Measurements from ENCODE around the gene FBXO45.
"Not testable (repeated sequence)": the region's sequence is repeated elsewhere in the genome, so short reads cannot be mapped to it uniquely, and the experiment has no call there.

FBXO45 gene

DNA sequence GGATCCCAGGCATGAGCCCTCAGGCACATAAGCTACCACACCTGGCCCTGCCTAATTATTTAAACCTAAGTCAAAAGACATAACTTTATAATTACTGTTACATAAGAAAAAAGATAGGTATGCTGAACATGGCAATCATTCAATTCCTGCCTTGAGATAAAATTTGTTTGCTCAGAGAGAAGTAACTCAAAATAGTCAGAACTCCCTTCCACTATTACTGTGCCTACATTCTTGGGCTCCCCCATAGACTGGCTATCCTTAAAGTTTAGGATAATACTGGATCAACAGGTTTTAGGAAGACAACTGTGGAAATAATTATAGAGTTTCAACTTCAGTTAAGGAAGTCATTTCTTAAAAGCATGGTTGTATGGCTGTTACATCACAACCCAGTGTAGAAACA, 10.0 kb upstream of the FBXO45 start:
- no peak for DNase-seq

DNA sequence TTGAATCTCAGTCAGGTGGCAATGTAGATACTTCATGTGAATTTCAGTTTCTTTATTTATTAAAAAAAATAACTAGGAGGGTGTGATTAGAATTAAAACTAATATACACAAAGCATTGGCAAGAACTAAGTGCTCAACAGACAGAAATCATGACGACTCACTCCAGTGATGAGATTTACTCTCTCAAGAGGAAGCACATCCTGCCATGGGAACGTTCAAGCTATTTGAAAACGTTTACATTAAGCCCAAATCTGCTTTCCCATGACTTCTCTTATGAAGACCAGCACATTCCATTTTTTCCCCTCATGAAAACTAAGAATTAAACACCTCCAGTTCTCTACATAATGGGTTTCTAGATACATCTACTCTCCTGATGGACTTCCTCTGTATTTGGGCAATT, 8.6 kb upstream of the FBXO45 start:
- DNase-seq = no peak

DNA sequence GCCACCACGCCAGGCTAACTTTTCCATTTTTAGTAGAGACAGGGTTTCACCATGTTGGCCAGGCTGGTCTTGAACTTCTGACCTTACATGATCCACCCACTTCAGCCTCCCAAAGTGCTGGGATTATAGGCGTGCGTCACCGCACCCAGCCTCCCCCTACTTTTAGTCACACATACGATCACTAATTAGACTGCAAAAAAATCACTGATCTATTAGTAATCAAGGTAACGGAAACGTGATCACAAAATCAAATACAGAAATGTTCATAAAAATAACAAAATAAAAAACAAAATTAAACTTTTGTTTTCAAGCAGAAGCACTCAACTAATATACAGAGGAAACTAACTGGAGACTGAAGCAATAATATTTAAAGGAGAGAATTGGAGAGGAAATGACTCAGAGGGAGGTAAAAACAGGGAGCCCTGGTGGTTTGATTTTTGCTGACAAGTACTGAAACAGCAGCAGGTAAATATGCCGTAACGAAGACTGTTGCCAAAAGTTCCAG, 4.7 kb upstream of the FBXO45 start:
- DNase-seq = peak; percentile 18

DNA sequence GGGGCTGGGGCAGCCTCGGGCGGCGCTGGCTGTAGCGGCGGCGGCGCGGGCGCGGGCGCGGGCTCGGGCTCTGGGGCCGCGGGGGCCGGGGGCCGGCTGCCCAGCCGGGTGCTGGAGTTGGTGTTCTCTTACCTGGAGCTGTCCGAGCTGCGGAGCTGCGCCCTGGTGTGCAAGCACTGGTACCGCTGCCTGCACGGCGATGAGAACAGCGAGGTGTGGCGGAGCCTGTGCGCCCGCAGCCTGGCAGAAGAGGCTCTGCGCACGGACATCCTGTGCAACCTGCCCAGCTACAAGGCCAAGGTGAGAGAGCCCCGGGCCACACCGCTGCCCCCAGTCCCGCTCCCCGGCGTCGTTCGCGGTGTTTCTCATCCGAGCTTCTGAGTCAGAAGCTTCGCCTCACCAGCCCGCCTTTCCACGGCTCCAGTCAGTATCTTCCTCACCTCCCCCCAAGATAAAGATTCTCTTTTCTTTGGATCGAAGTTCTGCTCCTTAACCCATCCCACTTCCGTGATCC, 600 bp downstream of the FBXO45 start:
- DNase-seq = peak; percentile 47

DNA sequence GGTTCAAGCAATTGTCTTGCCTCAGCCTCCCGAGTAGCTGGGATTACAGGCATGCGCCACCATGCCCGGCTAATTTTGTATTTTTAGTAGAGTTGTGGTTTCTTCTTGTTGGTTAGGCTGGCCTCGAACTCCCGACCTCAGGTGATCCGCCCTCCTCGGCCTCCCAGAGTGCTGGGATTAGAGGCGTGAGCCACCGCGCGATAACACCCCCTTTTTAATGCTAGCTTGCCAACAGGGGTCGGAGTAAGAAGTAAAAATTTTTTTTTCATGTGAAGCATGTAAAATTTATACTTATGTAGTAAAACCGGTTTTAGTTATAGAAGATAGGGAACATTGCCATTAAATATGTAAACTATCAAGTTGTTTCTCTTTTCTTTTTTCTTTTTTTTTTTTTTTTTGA, 1.9 kb downstream of the FBXO45 start:
- not testable (repeated sequence) for DNase-seq

DNA sequence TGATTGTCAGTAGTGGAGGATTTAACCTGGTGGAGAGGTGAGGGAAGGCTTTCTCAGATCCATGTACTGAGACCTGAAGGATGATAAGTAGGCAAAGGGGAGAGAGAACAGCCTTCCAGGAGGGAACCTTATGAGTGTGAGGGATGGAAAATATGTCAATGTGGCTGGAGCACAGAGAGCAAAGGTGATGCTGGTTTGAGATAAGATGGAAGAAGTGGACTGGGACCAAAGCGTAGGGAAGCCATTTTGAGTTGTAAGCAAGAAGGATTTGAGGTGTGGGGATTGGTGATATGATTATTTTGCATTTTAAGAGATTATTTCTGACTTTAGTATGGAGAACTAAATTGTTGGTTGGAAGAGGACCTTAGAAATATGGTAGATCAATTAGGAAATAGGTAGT, 3.9 kb downstream of the FBXO45 start:
- DNase-seq = no peak

DNA sequence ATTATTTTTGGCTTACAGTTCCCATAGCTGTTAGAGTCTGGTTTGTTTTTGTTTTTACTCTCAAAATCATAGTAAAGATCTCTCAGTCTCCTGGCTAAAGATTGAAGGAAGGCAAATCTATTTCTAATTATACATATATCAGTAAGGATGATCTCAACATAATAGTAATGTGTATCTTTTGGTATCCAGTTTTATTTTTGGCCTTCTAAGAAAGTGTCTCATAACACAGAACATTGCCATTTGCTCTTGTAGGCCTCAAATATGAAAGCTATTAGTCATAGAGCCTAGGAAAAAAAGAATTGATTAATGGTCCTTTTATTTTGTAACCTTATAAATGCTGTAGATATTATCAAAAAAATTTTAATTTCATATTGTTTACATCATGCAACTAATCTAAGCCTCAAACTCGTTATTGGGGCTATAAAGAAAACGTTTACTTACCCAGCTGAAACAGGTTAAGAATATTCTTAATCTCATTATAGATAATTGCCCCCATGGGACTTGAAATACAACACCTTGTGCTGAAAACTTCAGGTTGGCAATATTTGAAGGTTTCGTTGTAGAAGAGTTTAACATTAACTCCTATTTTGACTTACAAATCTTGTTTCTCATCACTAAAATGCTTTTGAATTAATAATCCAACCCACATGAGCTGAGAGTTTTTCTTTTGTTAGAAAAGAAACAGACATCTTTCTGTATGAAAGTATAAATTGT, 16.7 kb downstream of the FBXO45 start:
- no peak for DNase-seq

DNA sequence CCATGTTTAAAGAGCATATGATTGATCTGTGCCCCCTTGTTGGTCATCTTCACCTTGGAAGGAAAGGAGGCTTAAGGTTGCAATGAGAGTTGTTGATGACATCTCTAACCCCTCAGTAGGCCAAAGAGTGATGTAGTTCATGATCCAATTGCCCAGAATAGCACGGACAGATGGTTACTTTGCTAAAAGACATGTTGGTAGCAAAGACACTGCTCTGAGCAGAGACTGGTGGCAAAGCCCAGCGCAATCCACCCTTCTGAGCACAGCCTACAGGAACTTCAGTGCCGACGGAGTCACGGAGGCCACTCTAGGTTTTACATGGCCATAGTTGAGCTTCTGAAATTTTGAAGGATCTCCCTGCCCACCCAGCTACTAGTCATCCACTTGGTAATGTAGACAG, 21.8 kb downstream of the FBXO45 start:
- DNase-seq = no peak

DNA sequence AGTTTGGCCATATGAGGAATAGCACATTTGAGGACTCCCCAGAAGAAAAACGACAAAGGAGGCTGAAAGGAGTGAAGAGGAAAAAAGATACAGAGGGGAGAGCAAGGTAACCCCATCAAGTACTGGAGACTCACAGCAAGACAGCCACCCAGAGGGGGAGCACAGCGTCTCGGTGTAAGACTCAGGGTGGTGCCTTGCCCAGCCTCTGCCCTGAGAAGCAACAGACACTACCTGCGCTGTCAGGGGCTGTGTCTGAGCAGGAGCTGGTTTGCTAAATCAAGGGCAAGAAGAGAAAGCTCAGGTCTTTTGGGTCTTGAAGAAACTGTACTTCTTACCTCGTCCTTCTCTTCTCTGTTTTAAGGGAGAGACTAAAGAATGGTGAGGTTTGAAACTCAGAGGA, 27.9 kb downstream of the FBXO45 start:
- DNase-seq = no peak

DNA sequence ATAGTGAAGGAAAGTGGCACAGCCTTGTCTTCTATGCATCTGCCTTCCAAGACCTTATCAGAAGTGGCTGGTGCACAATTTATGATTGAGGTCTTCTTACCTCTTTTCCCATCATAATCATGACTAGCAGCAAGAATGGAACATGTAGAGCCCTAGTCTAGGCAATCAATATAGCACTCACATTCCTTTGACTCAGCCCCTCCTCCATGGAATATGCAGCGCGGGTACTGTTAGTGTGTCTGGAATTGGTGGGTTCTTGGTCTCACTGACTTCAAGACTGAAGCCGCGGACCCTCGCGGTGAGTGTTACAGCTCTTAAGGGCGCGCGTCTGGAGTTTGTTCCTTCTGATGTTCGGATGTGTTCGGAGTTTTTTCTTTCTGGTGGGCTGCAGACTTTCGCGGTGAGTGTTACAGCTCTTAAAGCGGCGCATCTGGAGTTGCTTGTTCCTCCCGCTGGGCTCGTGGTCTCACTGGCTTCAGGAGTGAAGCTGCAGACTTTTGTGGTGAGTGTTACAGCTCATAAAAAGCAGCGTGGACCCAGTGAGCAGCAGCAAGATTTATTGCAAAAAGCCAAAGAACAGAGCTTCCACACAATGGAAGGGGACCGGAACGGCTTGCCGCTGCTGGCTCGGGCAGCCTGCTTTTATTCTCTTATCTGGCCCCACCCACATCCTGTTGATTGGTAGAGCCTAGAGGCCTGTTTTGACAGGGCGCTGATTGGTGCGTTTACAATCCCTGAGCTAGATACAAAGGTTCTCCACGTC, 29.7 kb downstream of the FBXO45 start:
- DNase-seq = peak; percentile 11

DNA sequence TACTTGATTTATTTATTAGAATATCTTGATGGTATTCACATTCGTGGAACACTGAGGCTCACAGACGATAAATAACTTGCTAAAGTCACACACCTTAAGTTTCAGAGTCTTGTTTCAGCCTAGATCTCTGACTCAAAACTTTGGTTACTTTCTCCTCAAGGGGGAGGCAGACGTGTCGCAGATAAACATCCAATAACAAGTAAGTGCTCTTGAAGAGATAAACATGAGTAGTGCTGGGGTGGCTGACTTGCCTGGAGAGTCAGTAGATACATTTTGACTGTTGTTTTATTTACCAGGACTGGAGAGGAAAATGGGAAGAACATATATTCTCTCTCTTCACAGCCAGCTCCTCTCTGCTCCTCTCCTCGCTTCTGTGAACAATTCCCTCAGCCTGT, 31.3 kb downstream of the FBXO45 start:
- no peak for DNase-seq

DNA sequence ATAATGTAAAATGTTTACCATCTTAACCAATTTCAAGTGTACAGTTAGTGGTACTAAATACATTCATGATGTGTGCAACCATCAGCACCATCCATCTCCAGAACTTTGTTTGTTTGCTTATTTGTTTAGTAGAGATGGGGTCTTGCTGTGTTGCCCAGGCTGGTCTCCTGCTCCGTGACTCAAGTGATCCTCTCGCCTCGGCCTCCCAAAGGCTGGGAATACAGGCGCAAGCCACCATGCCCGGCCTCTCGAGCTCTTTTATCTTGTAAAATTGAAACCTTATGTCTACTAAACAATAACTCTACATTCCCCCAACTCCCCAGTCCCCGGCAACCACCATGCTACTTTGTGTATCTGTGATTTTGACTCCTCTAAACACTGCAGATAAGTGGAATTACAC, 31.9 kb downstream of the FBXO45 start:
- DNase-seq = no peak

DNA sequence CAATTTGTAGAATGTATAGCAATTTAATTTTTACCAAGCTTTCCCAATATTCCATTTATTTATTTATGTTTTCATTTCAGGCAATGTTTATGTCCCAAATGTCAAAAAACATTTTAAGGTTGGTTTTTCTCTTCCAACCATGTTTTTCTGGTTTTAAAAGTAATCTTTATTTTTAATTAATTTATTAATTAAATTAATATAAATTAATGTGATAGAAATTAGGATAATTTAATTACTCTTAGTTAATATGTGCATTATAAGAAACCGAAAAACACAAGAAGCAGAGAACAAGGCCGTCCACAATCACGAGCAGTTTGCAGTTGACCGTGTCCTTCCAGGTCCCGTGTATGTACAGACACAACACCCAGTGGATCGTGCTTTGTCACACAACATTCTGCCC, 34.2 kb downstream of the FBXO45 start:
- no peak for DNase-seq

DNA sequence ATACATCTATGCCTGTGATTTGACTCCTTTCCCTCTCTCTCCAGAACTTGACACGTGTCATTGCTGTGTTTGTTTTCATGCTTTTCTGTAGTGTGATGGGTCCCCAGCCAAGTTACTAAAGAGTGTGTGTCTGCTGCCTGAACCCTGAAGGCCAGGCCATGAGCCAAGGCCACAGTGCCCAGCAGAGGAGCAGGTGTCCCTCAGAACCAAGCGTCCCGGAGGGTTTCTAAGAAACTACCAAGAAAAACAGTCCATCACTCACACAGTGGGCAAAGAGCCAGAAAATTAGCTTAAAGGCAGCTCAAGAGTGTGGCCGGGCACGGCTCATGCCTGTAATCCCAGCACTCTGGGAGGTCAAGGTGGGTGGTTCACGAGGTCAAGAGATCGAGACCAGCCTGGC, 35.2 kb downstream of the FBXO45 start:
- DNase-seq = no peak

DNA sequence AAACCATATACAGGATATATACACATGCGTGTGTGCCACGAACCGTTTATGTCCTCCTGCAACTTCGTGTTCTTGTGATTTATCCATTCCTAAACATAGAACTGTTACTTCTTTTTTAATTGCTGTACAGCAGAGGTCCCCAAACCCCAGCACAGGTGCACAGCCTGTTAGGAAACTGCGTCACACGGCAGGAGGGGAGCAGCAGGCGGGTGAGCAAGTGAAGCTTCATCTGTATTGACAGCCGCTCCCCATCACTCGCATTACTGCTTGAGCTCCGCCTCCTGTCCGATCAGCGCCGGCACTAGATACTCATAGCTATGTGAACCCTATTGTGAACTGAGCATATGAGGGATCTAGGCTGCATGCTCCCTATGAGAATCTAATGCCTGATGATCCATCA, 36.1 kb downstream of the FBXO45 start:
- peak; percentile 68 for DNase-seq

DNA sequence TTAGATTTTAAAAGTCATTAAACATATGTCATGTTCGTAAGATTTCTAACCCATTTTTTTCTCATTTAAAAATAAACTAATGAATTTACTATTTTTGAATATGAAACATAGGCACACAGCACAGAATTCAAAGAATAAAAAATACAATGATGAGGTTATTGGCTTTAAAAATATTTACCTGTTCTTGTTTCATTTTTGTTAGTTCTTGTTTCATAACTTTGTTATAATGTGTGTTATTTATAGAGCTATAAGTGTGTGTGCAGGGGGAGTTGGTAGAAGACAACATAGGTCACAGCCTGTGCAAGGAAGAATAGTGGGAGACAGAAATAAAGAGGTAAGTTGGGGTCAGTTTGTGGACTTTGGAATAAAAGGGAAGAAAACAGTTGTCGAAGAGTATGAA, 40.2 kb downstream of the FBXO45 start:
- DNase-seq = no peak

DNA sequence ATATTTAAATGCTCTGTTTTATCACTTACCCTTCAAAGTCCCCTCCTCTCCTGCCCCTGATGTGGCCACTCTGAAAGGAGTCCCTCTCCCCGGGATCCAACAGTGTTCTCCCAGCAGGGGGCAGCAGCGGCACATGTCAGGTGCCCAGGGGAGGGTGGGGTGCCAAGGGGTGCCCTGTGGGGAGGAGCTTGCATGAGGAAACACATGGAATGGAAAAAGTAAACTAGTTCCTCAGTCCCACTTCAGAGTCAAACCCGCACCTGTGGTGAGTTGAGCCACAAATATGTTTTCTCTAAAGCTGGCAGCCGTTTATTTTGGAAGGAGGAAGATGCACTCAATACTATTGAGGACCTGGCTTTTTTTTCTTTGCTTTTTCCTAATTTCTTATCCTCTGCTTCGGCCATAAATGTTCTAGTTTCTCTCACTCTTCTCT, 40.9 kb downstream of the FBXO45 start:
- DNase-seq = peak; percentile 96

DNA sequence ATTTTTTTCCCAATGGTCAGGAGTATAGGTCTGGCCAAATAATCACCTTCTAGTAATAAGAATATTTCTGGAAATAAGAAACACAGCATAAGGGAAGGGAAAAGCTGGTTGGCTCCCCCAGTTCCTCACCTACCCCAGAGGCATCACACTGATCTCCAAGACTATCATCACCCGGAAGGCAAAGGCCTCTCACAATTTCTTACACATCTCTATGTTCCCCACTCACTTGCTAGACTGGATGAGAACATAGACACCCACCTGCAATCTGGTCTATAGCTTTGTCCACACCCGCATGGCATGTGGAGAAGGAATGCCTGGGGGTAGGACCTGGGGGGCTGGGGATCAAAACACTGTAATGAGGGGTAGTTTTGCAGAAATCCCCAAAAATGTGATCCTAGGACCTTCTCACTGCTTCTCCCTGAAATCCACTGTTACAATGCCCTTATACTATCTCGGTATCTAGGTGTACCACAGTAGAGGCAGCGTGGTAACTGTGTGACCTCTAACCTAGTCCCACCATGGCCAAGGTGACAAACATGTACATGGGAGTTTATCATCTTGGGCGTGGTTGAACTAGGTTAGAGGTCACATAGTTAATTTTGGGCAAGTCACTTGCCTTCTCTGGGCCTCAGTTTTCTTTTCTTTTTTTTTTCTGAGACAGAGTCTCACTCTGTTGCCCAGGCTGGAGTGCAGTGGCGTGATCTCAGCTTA, 41.5 kb downstream of the FBXO45 start:
- DNase-seq = no peak

DNA sequence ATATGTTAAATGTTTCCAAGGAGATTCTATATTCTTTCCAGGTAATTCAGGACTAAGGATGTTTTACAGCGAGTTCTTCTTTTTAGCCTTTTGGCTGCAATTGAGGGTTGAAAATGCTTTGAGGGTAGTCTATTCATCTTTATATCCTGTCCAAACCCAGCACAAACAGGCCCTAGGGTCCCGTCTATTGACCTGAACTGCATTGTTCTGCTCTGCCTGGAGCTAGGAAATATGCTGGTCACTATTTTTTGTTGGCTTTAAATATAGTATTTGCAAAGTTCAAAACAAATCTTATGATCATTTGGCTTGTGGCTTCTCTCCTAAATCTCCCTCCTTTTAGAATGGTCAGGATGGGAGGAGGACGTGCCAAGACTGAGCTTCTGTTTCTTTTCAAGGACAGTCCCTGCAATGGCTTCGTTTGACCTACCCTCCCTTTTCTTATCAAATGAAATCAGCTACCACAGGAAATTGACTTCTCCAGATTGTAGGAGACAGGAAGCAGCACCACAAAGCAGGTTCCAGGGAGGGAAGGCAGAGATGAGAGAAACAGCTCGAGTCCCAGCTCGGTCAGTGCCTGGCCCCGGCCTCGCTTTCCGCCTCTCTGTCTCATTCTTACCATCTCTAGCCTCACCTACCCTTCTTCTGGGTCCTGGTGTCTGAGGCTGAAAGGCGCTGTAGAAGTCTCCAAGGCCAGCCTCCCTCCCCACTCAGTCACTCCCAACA, 43.5 kb downstream of the FBXO45 start:
- no peak for DNase-seq

DNA sequence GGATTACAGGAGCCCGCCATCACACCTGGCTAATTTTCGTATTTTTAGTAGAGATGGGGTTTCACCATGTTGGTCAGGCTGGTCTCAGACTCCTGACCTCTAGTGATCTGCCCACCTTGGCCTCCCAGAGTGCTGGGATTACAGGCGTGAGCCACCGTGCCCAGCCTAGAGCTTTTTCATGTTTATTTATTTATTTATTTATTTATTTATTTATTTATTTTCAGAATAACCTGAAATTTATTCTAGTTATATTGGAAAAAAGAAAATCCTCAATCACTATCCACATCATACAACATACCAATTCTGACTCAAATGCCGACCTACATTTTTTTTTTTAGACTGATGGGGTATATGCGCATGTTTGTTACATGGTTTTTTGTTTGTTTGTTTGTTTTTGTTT, 46.8 kb downstream of the FBXO45 start:
- DNase-seq = not testable (repeated sequence)

DNA sequence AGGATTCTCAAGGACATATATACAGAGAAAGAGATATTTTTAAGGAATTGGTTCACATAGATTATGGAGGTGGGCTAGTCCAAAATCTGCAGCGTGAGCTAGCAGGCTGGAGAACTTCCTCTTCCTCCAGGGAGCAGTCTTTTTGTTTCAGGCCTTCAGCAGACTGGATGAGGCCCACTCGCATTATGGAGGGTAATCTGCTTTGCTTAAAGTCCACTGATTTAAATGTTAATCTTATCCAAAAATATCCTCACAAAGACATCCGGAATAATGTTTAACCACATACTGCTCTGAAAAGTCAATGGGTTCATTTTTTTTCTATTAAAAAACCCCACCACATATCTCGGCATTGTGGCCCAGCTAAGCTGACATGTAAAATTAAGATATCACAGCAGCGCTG, 48.8 kb downstream of the FBXO45 start:
- no peak for DNase-seq

DNA sequence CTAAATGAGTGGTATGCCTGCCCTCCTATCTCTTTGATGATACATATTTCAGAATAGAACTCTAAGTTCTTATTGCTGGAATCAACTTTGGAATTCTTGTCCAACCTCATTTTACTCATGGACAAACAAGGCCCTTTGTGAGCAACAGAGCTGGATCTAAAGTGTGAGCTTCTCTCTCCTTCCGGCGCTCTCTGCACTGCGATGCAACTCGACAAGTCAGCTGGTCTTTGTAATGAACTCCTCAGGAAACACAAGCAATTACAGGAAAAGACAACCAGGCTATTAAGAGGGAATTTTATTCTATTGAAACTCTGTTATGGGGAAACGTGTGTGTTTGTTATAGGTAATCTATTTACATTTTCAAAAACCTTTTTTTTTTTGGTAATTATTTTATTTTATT, 50.8 kb downstream of the FBXO45 start:
- no peak for DNase-seq

DNA sequence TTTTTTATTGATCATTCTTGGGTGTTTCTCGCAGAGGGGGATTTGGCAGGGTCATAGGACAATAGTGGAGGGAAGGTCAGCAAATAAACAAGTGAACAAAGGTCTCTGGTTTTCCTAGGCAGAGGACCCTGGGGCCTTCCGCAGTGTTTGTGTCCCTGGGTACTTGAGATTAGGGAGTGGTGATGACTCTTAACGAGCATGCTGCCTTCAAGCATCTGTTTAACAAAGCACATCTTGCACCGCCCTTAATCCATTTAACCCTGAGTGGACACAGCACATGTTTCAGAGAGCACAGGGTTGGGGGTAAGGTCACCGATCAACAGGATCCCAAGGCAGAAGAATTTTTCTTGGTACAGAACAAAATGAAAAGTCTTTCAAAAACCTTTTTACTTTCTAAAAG, 51.2 kb downstream of the FBXO45 start:
- DNase-seq = not testable (repeated sequence)
